Stimulated activated CD8-positive, alpha-beta memory T cell treated with anti-CD3 and anti-CD28 coated beads, Interleukin-2, amount 100 ng/mL, for 1 hour (primary cell): ENCODE results near the gene KHDC4.

Source experiments
- DNase-seq, 2 donors: peaks; one replicate each; pipeline ENCODE4 v3.0.0-alpha.2; 2020; ENCODE audit warnings: low read depth in 2 of 2

KHDC4 gene

GRCh38 chr1:155969377-155969791 is 35.2 kb upstream of the KHDC4 start:
- no peak for DNase-seq

GRCh38 chr1:155968670-155969069 is 34.5 kb upstream of the KHDC4 start:
- DNase-seq, result no peak

- DNase-seq, result no peak
These were observed 33.8 kb upstream of the KHDC4 start for GRCh38 chr1:155968051-155968400.

GRCh38 chr1:155967341-155968050 is 33.3 kb upstream of the KHDC4 start:
- no peak for DNase-seq

GRCh38 chr1:155966750-155967149 is 32.5 kb upstream of the KHDC4 start:
- no peak for DNase-seq

GRCh38 chr1:155966135-155966534 is 31.9 kb upstream of the KHDC4 start:
- DNase-seq, result no peak

- no peak for DNase-seq
These were observed 30.0 kb upstream of the KHDC4 start for GRCh38 chr1:155964193-155964592.

GRCh38 chr1:155962599-155963211 is 28.5 kb upstream of the KHDC4 start:
- DNase-seq, result no peak

- DNase-seq, result no peak
These were observed 27.7 kb upstream of the KHDC4 start for GRCh38 chr1:155961937-155962336.

GRCh38 chr1:155960081-155960745 is 26.0 kb upstream of the KHDC4 start:
- DNase-seq, result no peak

GRCh38 chr1:155957411-155957915 is 23.2 kb upstream of the KHDC4 start:
- no peak for DNase-seq

- DNase-seq, result no peak
These were observed 20.4 kb upstream of the KHDC4 start for GRCh38 chr1:155954645-155955044.

GRCh38 chr1:155952505-155952890 is 18.3 kb upstream of the KHDC4 start:
- DNase-seq, result no peak

GRCh38 chr1:155951753-155952504 is 17.7 kb upstream of the KHDC4 start:
- DNase-seq, result no peak

GRCh38 chr1:155950829-155951228 is 16.6 kb upstream of the KHDC4 start:
- no peak for DNase-seq

- DNase-seq, result no peak
These were observed 13.5 kb upstream of the KHDC4 start for GRCh38 chr1:155947741-155948140.

- DNase-seq, result no peak
These were observed 13.1 kb upstream of the KHDC4 start for GRCh38 chr1:155947292-155947691.

- no peak for DNase-seq
These were observed 12.5 kb upstream of the KHDC4 start for GRCh38 chr1:155946633-155947219.

GRCh38 chr1:155944444-155944799 is 10.2 kb upstream of the KHDC4 start:
- no peak for DNase-seq

GRCh38 chr1:155942578-155943141 is 8.4 kb upstream of the KHDC4 start:
- no peak for DNase-seq

GRCh38 chr1:155941845-155942531 is 7.8 kb upstream of the KHDC4 start:
- DNase-seq, result no peak
